GM20000 (cell line): ENCODE results near the gene APOBEC4.

Experiments
- DNase-seq: peaks from one replicate; pipeline ENCODE4 v3.0.0; 2012; ENCODE audit warnings: low spot score
- TF ChIP-seq, protein P1 (sequence below): IDR thresholded peaks from 2 replicates; pipeline ENCODE4 v1.5.1; 2012; ENCODE audit warnings: mild to moderate bottlenecking, control low read depth; ENCODE audit errors: extremely low read depth, missing control alignments

Gene APOBEC4

DNA sequence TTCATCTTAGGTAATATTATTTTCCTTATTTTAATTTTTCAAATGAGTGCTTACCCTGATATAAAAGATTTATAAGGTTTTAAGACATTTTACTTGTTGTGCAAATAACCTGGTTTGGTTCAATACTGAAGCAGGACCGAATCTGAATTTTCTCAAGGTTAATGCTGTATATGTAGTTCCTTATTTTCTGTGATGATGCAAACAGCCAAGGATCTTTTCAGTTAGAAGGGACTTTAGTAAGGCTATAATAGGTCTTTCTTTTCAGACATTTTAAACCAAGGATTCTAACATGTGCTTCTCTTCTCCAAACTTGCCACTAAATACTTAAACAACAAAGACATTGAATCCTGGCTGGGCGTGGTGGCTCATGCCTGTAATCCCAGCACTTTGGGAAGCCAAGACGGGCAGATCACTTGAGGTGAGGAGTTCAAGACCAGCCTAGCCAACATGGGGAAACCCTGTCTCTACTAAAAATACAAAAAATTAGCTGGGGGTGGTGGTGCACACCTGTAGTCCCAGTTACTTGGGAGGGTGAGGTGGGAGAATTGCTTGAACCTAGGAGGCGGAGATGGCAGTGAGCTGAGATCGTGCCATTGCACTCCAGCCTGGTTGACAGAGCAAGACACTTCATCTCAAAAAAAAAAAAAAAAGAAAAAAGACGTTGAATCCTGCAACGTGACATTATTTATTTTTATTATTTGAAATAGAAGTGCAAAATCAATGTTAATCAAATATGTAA is 14.3 kb downstream of the APOBEC4 start:
- TF ChIP-seq, protein P1, sequence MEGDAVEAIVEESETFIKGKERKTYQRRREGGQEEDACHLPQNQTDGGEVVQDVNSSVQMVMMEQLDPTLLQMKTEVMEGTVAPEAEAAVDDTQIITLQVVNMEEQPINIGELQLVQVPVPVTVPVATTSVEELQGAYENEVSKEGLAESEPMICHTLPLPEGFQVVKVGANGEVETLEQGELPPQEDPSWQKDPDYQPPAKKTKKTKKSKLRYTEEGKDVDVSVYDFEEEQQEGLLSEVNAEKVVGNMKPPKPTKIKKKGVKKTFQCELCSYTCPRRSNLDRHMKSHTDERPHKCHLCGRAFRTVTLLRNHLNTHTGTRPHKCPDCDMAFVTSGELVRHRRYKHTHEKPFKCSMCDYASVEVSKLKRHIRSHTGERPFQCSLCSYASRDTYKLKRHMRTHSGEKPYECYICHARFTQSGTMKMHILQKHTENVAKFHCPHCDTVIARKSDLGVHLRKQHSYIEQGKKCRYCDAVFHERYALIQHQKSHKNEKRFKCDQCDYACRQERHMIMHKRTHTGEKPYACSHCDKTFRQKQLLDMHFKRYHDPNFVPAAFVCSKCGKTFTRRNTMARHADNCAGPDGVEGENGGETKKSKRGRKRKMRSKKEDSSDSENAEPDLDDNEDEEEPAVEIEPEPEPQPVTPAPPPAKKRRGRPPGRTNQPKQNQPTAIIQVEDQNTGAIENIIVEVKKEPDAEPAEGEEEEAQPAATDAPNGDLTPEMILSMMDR = no peak
- DNase-seq = no peak

GRCh38 chr1:183636783-183637182 is 16.3 kb downstream of the APOBEC4 start:
- DNase-seq = no peak

GRCh38 chr1:183636334-183636682 is 16.8 kb downstream of the APOBEC4 start:
- TF ChIP-seq, protein P1 = no peak
- DNase-seq = no peak

More at GRCh38 chr1:183636783-183637182, 16.3 kb downstream of the APOBEC4 start:
- TF ChIP-seq, protein P1 = no peak

DNA sequence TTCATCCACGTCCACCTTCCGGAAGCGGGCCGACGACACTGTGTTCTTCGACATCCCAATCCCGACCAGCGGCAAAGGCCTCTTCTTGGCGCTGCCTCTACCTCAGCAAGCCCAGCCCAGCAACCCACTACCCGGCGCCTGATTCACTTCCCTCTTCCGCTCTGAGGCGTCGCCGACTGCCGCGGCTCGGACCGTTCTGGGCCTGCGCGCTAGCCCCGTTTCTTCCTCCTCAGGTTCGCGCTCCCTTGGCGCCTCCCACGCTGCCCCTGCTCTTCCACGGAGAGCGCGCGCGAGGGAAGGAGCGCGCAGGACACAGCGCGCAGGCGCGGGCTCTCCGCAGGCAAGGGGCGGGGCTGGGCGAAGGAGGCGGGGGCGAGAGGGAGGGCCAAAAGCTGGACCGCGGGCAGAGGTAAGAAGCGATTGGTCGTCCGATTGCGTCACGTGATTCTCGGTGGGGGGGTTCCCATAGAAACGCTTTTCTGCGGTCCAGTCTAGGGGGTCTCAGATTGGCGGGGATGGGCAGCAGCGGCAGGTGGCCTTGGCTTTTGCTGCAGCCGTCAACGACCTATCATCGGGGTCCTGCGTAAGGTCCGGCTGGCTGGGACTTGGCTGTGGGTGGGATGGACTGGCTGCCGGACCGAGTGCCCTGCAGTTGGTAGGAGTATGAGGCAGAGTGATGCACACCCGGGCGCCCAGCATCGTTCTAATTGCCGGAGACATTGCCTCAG is 17.3 kb downstream of the APOBEC4 start, which contains the start of gene ARPC5:
Gene ARPC5, minus strand, starts transcription at position 178 of the 728 bp plus-strand sequence. Its CDS starts 124 bp downstream, at position 54.
- DNase-seq = peak; percentile 93
- TF ChIP-seq, protein P1 = no peak

DNA sequence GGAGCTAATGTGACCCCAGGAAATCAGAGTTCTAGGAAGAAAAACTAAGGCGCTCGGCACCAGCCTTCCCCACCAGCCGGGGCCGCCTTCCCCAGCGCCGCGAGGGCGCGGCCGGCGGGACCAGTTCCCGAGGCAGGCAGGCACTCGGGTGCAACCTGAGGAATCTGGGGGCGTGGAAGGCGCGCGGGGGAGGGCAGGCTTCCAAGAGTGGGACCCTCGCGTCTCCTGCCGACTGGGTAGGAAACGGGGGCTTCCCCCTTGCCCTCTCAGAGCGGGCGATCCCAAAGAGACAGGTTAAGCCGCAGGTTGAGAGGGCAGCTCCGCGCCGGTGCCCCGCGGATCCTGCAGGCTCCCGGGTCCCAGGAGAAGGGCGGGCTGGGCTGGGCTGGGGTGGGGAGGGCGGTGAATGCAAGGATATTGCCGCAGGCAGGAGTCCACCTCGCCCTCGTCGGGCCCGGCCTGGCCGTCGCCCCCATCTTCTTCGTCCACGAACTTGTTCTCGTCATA is 18.0 kb downstream of the APOBEC4 start:
- DNase-seq = no peak
- TF ChIP-seq, protein P1 = no peak

GRCh38 chr1:183634429-183635065 is 18.6 kb downstream of the APOBEC4 start:
- TF ChIP-seq, protein P1 = no peak
- DNase-seq = peak; percentile 25
